H9 (cell line): ENCODE results near the gene ACACB. TPM values are rescaled to one million over a fixed set of nuclear protein-coding genes. Genes with fewer than 3 reads are reported as not detected.

Experiments
- DNase-seq: peaks from one replicate; pipeline ENCODE4 v3.0.0-alpha.2; 2017
- H2AFZ ChIP-seq: one replicate; pipeline ENCODE4 v1.6.1; 2013; ENCODE audit warnings: mild to moderate bottlenecking, low read length, control low read depth, moderate library complexity
- H2AK5ac ChIP-seq: 2 replicates; pipeline ENCODE4 v1.6.1; 2013; ENCODE audit warnings: low read length, control low read depth, mixed read lengths; ENCODE audit not compliant: insufficient read length
- H2BK120ac ChIP-seq: one replicate; pipeline ENCODE4 v1.6.1; 2013; ENCODE audit warnings: low read depth, mild to moderate bottlenecking, low read length, control low read depth, inconsistent platforms; ENCODE audit not compliant: poor library complexity, severe bottlenecking
- H2BK12ac ChIP-seq: 2 replicates; pipeline ENCODE4 v1.6.1; 2013; ENCODE audit warnings: low read length, control low read depth, mixed read lengths, low read depth; ENCODE audit not compliant: insufficient read length
- H2BK15ac ChIP-seq: 2 replicates; pipeline ENCODE4 v1.6.1; 2013; ENCODE audit warnings: low read depth, low read length, control low read depth
- H2BK20ac ChIP-seq: one replicate; pipeline ENCODE4 v1.6.1; 2013; ENCODE audit warnings: low read depth, mild to moderate bottlenecking, low read length, control low read depth, inconsistent platforms; ENCODE audit not compliant: poor library complexity, severe bottlenecking
- H2BK5ac ChIP-seq: 2 replicates; pipeline ENCODE4 v1.6.1; 2013; ENCODE audit warnings: low read length, control low read depth, mixed read lengths; ENCODE audit not compliant: insufficient read length
- H3K14ac ChIP-seq: 2 replicates; pipeline ENCODE4 v1.6.1; 2013; ENCODE audit warnings: low read length, control low read depth; ENCODE audit not compliant: insufficient read depth
- H3K18ac ChIP-seq: 2 replicates; pipeline ENCODE4 v1.6.1; 2013; ENCODE audit warnings: low read depth, mild to moderate bottlenecking, mixed read lengths, low read length, control low read depth; ENCODE audit not compliant: insufficient read length
- H3K23ac ChIP-seq: 2 replicates; pipeline ENCODE4 v1.6.1; 2013; ENCODE audit warnings: low read length, control low read depth, mixed read lengths, low read depth; ENCODE audit not compliant: insufficient read length
- H3K23me2 ChIP-seq: 2 replicates; pipeline ENCODE4 v1.6.1; 2013; ENCODE audit warnings: low read depth, mild to moderate bottlenecking, mixed read lengths, low read length, control low read depth; ENCODE audit not compliant: insufficient read length, poor library complexity, severe bottlenecking
- H3K27ac ChIP-seq: 2 replicates; pipeline ENCODE4 v1.5.1; 2013; ENCODE audit warnings: low read length, control low read depth, mixed read lengths, low read depth; ENCODE audit not compliant: insufficient read length
- H3K27me3 ChIP-seq: 2 replicates; pipeline ENCODE4 v1.6.1; 2013; ENCODE audit warnings: low read length, control low read depth, inconsistent platforms; ENCODE audit not compliant: insufficient read depth
- H3K4ac ChIP-seq: 2 replicates; pipeline ENCODE4 v1.6.1; 2013; ENCODE audit warnings: low read depth, mild to moderate bottlenecking, control low read depth, inconsistent platforms, low read length, moderate library complexity
- H3K4me1 ChIP-seq: 2 replicates; pipeline ENCODE4 v1.6.1; 2013; ENCODE audit warnings: low read length, control low read depth, inconsistent platforms; ENCODE audit not compliant: insufficient read depth
- H3K4me2 ChIP-seq: 2 replicates; pipeline ENCODE4 v1.6.1; 2013; ENCODE audit warnings: low read length, control low read depth, mixed read lengths; ENCODE audit not compliant: insufficient read length, insufficient read depth
- H3K56ac ChIP-seq: 2 replicates; pipeline ENCODE4 v1.6.1; 2013; ENCODE audit warnings: low read depth, mild to moderate bottlenecking, mixed read lengths, low read length, control low read depth; ENCODE audit not compliant: insufficient read length
- H3K79me1 ChIP-seq: 2 replicates; pipeline ENCODE4 v1.6.1; 2013; ENCODE audit warnings: low read depth, mild to moderate bottlenecking, moderate library complexity, low read length, control low read depth, inconsistent platforms; ENCODE audit not compliant: insufficient read depth, poor library complexity, severe bottlenecking
- H3K79me2 ChIP-seq: 2 replicates; pipeline ENCODE4 v1.6.1; 2013; ENCODE audit warnings: low read length, control low read depth, inconsistent platforms; ENCODE audit not compliant: insufficient read depth
- H3K9ac ChIP-seq: 2 replicates; pipeline ENCODE4 v1.6.1; 2013; ENCODE audit warnings: low read length, control low read depth, mixed read lengths; ENCODE audit not compliant: insufficient read length; ENCODE audit errors: extremely low read depth
- H3K9me3 ChIP-seq: one replicate; pipeline ENCODE4 v1.6.1; 2013; ENCODE audit warnings: low read depth, low read length, inconsistent platforms; ENCODE audit not compliant: control insufficient read depth
- H3T11ph ChIP-seq: one replicate; pipeline ENCODE4 v1.6.1; 2013; ENCODE audit warnings: mild to moderate bottlenecking, low read length, control low read depth, inconsistent platforms
- H4K20me1 ChIP-seq: one replicate; pipeline ENCODE4 v1.6.1; 2013; ENCODE audit not compliant: control insufficient read depth, insufficient read length, insufficient read depth
- H4K5ac ChIP-seq: 2 replicates; pipeline ENCODE4 v1.6.1; 2013; ENCODE audit warnings: low read depth, mild to moderate bottlenecking, mixed read lengths, low read length, control low read depth; ENCODE audit not compliant: insufficient read length
- H4K8ac ChIP-seq: replicated peaks from 2 replicates; pipeline ENCODE4 v1.6.1; 2013; ENCODE audit warnings: low read length, control low read depth, mixed read lengths, low read depth; ENCODE audit not compliant: insufficient read length
- H4K91ac ChIP-seq: 2 replicates; pipeline ENCODE4 v1.6.1; 2013; ENCODE audit warnings: low read depth, mild to moderate bottlenecking, moderate library complexity, mixed read lengths, low read length, control low read depth; ENCODE audit not compliant: insufficient read length
- H3K27ac Mint-ChIP-seq, 3 experiments: 2 replicates in 2 of 3; 3 replicates in 1 of 3; pipeline ENCODE4 v1.8.0; 2020 to 2021; ENCODE audit warnings: mixed read lengths in 3 of 3, mild to moderate bottlenecking in 1 of 3, moderate library complexity in 1 of 3
- H3K27me3 Mint-ChIP-seq: 2 replicates; pipeline ENCODE4 v1.8.0; 2021; ENCODE audit warnings: low read depth, mild to moderate bottlenecking, moderate library complexity, mixed read lengths
- H3K36me3 Mint-ChIP-seq, 3 experiments: 2 replicates in 2 of 3; 3 replicates in 1 of 3; pipeline ENCODE4 v1.8.0; 2020 to 2021; ENCODE audit warnings: low read depth in 3 of 3, mixed read lengths in 3 of 3; ENCODE audit not compliant: insufficient read depth in 1 of 3
- H3K4me1 Mint-ChIP-seq, 2 experiments: 2 replicates each; pipeline ENCODE4 v1.8.0; 2020; ENCODE audit warnings: mixed read lengths in 2 of 2
- H3K4me3 Mint-ChIP-seq, 2 experiments: 2 replicates in 1 of 2; 3 replicates in 1 of 2; pipeline ENCODE4 v1.8.0; 2020 to 2021; ENCODE audit warnings: mild to moderate bottlenecking in 2 of 2, mixed read lengths in 2 of 2, moderate library complexity in 1 of 2
- H3K9me3 Mint-ChIP-seq, 2 experiments: 2 replicates in 1 of 2; 3 replicates in 1 of 2; pipeline ENCODE4 v1.8.0; 2020; ENCODE audit warnings: mild to moderate bottlenecking in 2 of 2, mixed read lengths in 2 of 2, moderate library complexity in 1 of 2
- CTCF ChIP-seq: fragments of 200-600 bp; sonication (generic); conservative IDR thresholded peaks from 3 replicates; pipeline ENCODE4 v1.8.0; 2021; ENCODE audit warnings: antibody characterized with exemption, mild to moderate bottlenecking
- WGBS: extraction: QIAGEN DNeasy Blood & Tissue Kit; methylation state at CpG from one replicate; pipeline ENCODE4 v1.1.7; 2013; ENCODE audit warnings: missing lambda C conversion rate, low lambda C conversion rate, mixed read lengths; ENCODE audit not compliant: insufficient read length; ENCODE audit errors: extremely low coverage; 5-methylcytosine and 5-hydroxymethylcytosine counted together
- total RNA-seq: library from RNA; stranded (reverse); gene quantifications from 2 replicates; pipeline ENCODE4 v1.2.1, GENCODE V29; 2021

The ACACB gene
- total RNA-seq, 1 experiment from 2014 or later, result 14.2 TPM

- Histone ChIP-seq H2AK5ac (no peak within 1 kb of the TSS), H3K79me2 (no peaks in the 10 kb centered on the region), H2BK20ac (no peak within 1 kb of the TSS), H2AFZ (no peak within 1 kb of the TSS), H2BK15ac (no peak within 1 kb of the TSS), H3K4me2 (peak within 1 kb of the TSS; percentile 80), H3K9ac (no peak within 1 kb of the TSS), H3K23me2 (peaks cover 13% of the 10 kb centered on the region), H3K4ac (no peak within 1 kb of the TSS), H3K18ac (no peak within 1 kb of the TSS), H3K79me1 (no peaks in the 10 kb centered on the region), H4K8ac (no peak within 1 kb of the TSS), H4K91ac (no peak within 1 kb of the TSS), H2BK120ac (no peak within 1 kb of the TSS), H3T11ph (no peak within 1 kb of the TSS), H3K27ac (no peak within 1 kb of the TSS), H3K56ac (no peak within 1 kb of the TSS), H3K14ac (no peak within 1 kb of the TSS; the same call in 1 of the 2 replicates), H2BK5ac (no peak within 1 kb of the TSS), H3K23ac (no peak within 1 kb of the TSS), H3K27me3 (peaks cover 32% of the 10 kb centered on the region), H4K5ac (no peak within 1 kb of the TSS), H2BK12ac (no peak within 1 kb of the TSS), H3K9me3 (no peaks in the 10 kb centered on the region), H3K4me1 (no peaks in the 10 kb centered on the region), H4K20me1 (no peaks in the 10 kb centered on the region)
- TF ChIP-seq CTCF, result peak; percentile 40; the same call in 2 of the 3 replicates
- WGBS, result no CpG with 5 or more reads among the region's 43 CpGs
- peak; percentile 86 for DNase-seq
- H3K4me3 Mint-ChIP-seq, result peak within 1 kb of the TSS; percentile 82 to 96
- peaks cover 81% of the 10 kb centered on the region for H3K27me3 Mint-ChIP-seq
- peaks cover 8 to 13% of the 10 kb centered on the region in 2 experiments; a peak in 3 of 4 replicates for H3K4me1 Mint-ChIP-seq
- no peak within 1 kb of the TSS for H3K27ac Mint-ChIP-seq
- H3K36me3 Mint-ChIP-seq, result no peaks in the 10 kb centered on the region; a peak in 1 of 7 replicates
- H3K9me3 Mint-ChIP-seq, result no peaks in the 10 kb centered on the region
Observed at GRCh38 chr12:109308534-109309380, 192.4 kb downstream of the ACACB start, which contains the start of gene FOXN4. Gene FOXN4, minus strand, starts transcription at chr12:109309284. Its CDS starts 963 bp downstream, at chr12:109308321.
